ENCODE data around the gene PKMYT1.
A peak's percentile ranks its signal among the peaks of the same experiment; 100 is the strongest.

The PKMYT1 gene

GRCh38 chr16:2980227-2981176 is at the start of gene PKMYT1:
Gene PKMYT1 (minus strand): TSS chr16:2980446. CDS start chr16:2979657, 789 bp downstream.
- DNase-seq (ENCODE audit: low read depth), result no peak

GRCh38 chr16:3029491-3030221 is 49.4 kb upstream of the PKMYT1 start:
- no peak for DNase-seq (ENCODE audit: low read depth)

- no peak for DNase-seq (ENCODE audit: low read depth)
Observed at GRCh38 chr16:3028716-3029319, 48.6 kb upstream of the PKMYT1 start.

GRCh38 chr16:3027983-3028715 is 47.9 kb upstream of the PKMYT1 start:
- DNase-seq (ENCODE audit: low read depth), result no peak

GRCh38 chr16:3027489-3027795 is 47.2 kb upstream of the PKMYT1 start:
- DNase-seq (ENCODE audit: low read depth), result no peak

- DNase-seq (ENCODE audit: low read depth), result no peak
Observed at GRCh38 chr16:3026609-3027488, 46.6 kb upstream of the PKMYT1 start.

GRCh38 chr16:3026003-3026378 is 45.7 kb upstream of the PKMYT1 start:
- DNase-seq (ENCODE audit: low read depth), result no peak

GRCh38 chr16:3025032-3026002 is 45.1 kb upstream of the PKMYT1 start:
- DNase-seq (ENCODE audit: low read depth), result no peak

- DNase-seq (ENCODE audit: low read depth), result peak; percentile 89
Observed at GRCh38 chr16:3023669-3024478, 43.6 kb upstream of the PKMYT1 start, which contains the start of the genes HCFC1R1 and THOC6. Gene HCFC1R1 (minus strand): TSS chr16:3023942. CDS start chr16:3023941, 1 bp downstream. Gene THOC6 (plus strand): TSS chr16:3024035. CDS start chr16:3024327, 292 bp downstream.

- peak; percentile 72 for DNase-seq (ENCODE audit: low read depth)
Observed at GRCh38 chr16:3023415-3023668, 43.1 kb upstream of the PKMYT1 start.

- peak; percentile 49 for DNase-seq (ENCODE audit: low read depth)
Observed at GRCh38 chr16:3022684-3023414, 42.6 kb upstream of the PKMYT1 start.

GRCh38 chr16:3022208-3022683 is 42.0 kb upstream of the PKMYT1 start:
- DNase-seq (ENCODE audit: low read depth), result peak; percentile 79

GRCh38 chr16:3021449-3022207 is 41.4 kb upstream of the PKMYT1 start:
- DNase-seq (ENCODE audit: low read depth), result peak; percentile 81

GRCh38 chr16:3020604-3021448 is 40.6 kb upstream of the PKMYT1 start:
- peak; percentile 78 for DNase-seq (ENCODE audit: low read depth)

- no peak for DNase-seq (ENCODE audit: low read depth)
Observed at GRCh38 chr16:3020247-3020603, 40.0 kb upstream of the PKMYT1 start, which contains the start of gene TNFRSF12A. Gene TNFRSF12A (plus strand): TSS chr16:3020368. CDS start chr16:3020398, 30 bp downstream.

GRCh38 chr16:3019594-3020246 is 39.5 kb upstream of the PKMYT1 start:
- DNase-seq (ENCODE audit: low read depth), result no peak
